Activated effector memory CD4-positive, alpha-beta T cell treated with anti-CD3 and anti-CD28 coated beads, Interleukin-2, amount 50 U/mL, for 16 hours (primary cell): ENCODE data around the gene ABCG4.

Experiments used
- DNase-seq: peaks from one replicate; pipeline ENCODE4 v3.0.0-alpha.2; 2020

Gene ABCG4

GRCh38 chr11:119209186-119209585 lies 60.3 kb downstream of the ABCG4 start:
- DNase-seq: no peak

GRCh38 chr11:119210050-119210449 lies 61.2 kb downstream of the ABCG4 start:
- DNase-seq: no peak
